Hematopoietic multipotent progenitor cell (in vitro differentiated cells): Measurements from ENCODE around the gene GAS2L2. TPM values are rescaled to one million over a fixed set of nuclear protein-coding genes. Genes with fewer than 3 reads are reported as not detected.
"Not testable (repeated sequence)": the region's sequence is repeated elsewhere in the genome, so short reads cannot be mapped to it uniquely, and the experiment has no call there.

Experiments used
- DNase-seq, 3 donors: peaks; one replicate each; pipeline ENCODE4 v3.0.0-alpha.2; 2011 to 2015; ENCODE audit warnings: low read depth in 2 of 3, low spot score in 2 of 3
- total RNA-seq: library from RNA; depleted of rRNA; stranded (reverse); fragments of >200 nt; gene quantifications from one replicate; pipeline ENCODE4 v1.2.3, GENCODE V29; 2012

Gene GAS2L2
- total RNA-seq, 1 donor = 0.54 TPM

DNA sequence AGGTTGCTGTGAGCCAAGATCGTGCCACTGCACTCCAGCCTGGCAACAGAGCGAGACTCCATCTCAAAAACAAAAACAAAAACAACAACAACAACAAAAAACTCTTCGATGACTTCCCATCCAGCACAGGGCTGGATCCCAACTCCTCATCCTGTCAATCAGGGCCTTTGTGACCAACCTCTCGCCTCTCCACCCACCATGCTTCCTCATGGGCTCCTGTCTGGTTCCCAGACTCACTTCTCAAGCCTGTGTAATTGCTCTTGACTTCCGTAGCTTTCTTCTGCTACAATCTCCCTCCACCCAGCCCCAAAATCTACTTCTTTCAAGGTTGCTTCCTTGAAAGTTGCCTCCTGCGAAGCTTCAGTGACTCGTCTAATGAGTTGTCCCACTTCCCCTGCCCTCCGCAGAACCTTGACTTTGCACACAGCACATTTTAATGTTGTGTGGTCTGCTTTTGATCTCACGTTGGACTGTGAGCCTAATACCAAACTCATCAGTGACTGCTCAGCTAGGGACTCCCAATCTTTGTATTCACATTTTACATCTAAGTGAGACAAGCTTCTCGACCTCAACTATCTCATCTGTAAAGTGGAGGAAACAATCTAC is 22.5 kb downstream of the GAS2L2 start:
- no peak for DNase-seq

DNA sequence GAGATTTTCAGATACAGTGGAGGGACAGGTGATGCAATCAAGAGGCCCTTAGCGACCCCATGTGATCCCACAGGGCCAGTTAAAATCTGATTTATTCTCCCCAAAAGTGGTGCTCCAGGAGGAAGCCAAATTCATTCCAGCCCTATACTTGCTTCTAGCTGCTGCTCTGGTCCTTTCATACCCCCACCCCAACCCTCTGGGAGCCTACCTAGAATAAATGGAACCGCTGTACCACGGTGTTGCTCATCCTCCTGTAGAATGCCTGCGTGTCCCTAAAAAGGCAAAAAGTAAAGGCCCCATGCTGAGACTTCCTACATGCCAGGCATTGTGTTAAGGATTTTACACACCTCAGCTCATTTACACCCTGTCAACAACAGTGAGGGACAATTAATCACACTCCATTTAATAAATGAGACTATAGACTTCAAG is 23.6 kb downstream of the GAS2L2 start:
- no peak for DNase-seq

DNA sequence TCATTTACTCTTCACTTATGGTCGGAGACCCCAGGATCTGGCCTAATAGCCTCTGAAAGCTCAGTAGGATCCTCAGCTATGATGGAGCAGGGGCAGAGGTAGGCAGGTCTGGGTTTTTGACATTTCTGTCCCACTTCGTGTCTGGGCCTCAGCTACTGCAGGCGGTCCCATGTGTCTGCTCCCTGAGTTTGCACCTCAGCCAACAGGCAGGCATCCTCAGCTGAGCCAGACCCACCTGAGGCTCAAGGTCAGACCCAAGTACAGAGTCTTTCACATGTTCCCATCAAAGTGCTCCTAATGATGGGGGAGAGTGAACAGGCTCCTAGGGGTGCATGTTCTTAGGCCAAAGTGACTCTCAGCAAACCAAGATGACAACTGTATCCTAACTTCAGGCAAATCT is 24.5 kb downstream of the GAS2L2 start:
- DNase-seq = no peak

DNA sequence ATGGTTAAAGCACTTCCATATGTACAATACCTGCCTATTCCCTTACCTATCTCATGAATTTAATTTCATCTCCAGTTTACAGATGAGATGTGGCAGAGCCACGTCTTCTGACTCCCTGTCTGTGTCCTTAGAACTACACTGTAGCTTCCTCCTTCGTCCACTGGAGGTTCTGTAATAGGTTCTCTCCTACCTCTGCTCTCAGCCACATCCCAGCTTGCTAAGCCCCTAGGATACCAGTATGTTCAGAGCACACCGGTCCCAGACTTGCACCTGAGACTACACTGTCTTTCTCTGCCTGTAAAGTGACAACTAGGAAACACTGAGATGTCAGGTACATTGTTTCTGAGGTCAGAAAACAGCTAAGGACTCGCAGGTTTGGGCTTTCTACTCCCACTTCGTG is 25.4 kb downstream of the GAS2L2 start:
- no peak for DNase-seq

DNA sequence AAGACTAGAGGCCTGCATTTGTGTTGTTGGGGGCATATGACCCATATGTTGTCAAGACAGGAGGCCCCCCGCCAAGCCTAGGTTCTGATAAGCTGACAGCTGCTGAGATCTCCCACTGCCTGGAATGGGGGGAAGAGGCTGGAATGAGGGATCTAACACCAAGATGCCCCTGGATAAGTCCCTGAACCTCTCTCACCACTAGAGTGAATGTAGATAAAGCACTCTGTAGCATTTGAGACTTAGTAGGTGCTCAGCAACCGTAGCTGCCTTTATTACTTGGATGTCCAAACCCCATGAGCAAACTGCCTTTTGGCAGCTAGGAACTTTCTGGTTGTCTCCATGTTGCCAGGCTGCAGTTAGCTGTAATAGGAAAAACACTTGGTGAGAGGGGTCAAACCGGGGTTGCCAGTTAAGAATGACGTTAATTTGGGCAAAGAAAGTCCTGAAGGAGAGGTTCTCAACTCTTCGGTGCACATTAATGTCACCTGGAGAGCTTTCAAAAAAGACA is 26.0 kb downstream of the GAS2L2 start:
- no peak for DNase-seq

DNA sequence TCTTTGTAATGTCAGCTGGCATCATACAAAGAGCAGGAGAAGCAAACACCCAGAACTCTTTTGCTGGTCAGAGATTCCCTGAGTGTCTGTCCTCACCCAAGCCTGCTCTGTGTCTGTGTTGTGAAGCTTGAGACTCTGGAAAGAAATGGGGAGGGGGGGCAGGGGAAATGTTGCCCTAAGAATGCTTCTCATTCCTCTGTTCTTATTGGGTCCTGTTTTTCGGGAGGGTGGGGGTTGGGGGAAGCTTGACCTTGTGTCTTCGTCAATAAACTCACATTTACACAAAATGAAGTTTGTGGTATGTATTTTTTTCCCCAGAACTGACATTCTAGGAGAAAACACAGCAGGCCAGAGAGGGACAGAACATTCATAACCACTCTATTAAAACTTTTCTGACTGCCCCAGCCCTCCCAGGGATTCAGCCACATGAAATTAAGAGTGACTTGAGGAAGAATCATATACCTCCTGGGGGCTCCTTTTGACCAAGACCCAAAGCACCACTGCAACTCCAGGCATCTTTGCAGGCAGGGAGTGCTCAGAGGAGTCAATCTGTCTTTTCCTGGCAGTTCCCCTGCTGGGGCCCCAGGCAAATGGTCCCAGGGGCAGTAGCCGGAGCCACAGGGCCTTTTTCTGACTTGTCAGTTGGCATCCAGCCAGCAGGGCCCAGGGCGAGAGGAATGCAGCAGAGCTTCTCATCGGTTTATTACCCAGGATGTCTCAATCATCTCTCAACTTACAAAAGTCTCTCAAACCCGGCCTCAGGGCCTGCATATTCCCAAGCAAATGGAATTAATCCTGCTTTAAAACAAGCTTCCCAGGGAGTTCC is 26.7 kb downstream of the GAS2L2 start:
- DNase-seq = no peak

DNA sequence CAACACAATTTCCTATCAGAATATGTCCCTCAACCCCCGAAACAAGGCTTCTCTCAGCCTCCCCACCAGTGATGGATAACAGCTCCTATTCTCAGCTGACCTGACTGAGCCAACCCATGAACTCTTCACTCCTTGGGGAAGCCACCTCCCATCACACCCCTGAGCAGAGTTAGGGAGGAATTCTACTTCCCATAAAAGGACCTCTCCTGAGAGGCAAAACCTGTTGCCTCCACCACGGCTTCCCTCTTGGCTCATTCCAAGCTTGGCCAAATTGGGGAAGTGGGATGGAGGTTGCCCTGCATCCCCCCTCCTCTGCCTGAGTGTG is 27.3 kb downstream of the GAS2L2 start:
- DNase-seq = no peak

DNA sequence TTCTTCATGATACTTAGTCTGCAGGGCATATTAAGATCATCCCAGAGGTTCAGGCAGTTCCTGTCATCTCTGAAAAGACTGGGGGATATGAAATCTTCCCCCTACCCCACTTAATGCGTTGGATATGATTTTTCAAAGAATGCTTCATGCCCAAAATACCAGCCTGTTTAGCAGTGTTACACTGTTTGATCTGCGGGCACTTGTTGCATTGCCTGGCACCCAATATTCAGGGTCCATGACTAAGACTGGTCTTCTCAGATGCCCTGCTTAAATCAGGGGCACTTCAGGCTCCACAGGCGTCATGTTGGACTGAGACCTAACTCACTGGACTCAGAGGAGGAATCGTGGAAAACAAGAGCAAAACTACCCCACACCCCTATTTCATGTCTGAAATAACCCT is 28.0 kb downstream of the GAS2L2 start:
- no peak for DNase-seq

DNA sequence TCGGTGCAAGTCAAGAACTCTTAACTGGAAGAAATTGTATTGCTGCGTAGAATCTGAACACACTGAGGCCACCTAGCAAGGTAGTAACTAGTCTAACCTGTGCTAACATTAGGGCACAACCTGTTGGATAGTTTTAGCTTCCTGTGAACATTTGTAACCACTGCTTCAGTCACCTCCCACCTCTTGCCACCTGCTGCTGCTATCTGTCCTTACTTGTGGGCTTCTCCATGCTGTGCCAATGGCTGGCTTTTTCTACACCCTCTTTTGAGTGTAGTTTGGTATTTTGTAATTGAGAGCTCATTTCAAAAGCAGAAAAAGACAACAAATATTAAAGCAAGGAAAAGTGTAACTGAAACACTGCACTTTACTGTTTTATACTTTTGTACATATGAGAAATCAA is 29.3 kb downstream of the GAS2L2 start:
- no peak for DNase-seq

DNA sequence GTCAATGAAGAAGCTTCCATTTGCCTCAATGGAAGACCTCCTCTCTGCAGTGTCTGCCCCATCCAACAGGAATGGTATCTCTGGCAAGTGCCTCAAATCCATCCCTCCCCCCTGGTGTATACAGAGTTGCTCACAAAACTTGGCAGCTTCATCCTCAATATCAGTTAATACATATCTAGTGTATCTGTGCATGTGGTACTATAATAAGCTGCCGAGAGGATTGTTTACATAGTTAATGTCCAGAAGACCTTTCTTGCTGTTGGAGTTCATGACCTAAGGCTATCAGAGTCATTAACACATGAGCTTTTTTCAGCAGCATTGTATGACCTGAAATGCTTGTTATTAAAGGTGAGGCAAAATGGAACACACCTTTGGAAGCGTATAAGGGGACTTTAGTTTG is 35.6 kb downstream of the GAS2L2 start:
- no peak for DNase-seq

DNA sequence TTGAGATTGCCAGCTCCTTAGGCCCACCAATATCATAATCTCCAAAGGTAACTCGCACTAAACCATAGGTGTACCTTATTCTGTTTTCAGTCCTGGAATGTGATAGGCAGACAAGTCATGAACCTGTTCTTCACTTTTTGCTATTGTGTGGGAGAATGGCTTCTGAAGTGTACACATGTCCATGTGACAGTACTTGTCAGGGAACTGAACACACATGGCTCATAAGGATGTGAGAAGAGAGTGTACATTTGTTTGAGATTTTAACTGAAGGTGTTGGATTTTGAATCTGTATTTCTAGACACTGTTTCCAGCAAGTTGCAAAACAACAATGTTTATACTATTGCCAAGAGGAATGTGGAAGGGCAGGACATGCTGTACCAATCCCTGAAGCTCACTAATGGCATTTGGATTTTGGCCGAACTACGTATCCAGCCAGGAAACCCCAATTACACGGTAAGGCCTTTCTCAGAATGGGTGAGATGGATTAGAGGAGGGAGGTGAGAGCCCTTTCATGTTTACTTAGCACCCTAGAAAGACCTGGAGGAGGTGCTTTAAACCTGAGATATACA is 36.1 kb downstream of the GAS2L2 start:
- no peak for DNase-seq

DNA sequence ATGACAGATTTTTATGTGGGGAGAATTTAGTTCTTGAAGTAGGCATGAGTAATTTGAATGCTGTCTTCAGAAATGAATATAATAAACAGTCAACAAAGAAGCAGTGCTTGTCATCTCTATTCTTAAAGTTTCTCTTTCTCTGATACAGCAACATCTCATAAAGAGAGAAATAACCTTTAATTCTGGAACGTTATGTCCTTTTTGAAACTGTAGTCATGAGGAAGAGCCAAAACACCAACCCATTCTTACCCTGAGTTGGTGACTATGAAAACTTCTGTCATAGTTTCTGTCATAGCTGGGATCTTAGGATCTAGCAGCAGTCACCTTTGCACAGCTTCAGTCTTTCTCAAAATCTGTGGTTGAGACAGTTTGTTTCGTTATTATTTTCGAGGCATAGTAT is 36.9 kb downstream of the GAS2L2 start:
- no peak for DNase-seq

DNA sequence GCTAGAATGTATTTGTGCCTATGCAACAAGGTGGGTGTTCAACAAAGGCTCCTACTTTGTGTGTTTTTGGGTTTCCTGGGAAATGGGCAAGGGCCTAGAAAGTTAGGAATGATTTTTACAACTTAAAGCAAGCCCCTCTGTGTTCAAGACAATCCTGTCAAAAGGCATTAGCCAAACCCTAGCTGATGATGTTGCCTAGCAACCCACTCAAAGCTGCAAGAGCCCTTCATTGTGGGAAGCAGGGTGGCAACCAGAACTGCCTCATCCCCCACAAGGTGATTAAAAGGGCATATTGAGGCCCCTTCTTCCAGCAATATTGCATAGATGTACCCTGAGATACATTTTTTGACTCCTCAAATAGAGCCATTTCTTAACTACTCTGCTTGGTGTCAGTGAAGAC is 37.6 kb downstream of the GAS2L2 start:
- no peak for DNase-seq

DNA sequence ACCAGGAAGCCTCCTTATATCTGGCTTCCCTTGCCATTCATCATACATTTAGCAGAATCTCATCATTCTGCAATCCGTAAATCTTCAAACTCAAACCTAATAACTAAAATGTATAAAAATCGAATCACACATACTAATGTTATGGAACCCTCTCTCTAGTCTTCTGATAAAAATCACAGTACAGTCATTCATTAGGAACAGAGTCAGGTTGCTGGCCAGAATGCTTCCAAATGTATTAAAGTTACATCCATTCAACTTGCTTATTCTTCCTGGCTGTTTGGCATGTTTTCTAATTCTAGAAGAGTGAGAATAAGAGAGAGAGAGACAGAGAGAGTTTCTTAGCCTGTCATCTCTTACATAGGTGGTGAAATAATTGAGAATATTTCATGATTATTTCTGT is 38.1 kb downstream of the GAS2L2 start:
- no peak for DNase-seq

DNA sequence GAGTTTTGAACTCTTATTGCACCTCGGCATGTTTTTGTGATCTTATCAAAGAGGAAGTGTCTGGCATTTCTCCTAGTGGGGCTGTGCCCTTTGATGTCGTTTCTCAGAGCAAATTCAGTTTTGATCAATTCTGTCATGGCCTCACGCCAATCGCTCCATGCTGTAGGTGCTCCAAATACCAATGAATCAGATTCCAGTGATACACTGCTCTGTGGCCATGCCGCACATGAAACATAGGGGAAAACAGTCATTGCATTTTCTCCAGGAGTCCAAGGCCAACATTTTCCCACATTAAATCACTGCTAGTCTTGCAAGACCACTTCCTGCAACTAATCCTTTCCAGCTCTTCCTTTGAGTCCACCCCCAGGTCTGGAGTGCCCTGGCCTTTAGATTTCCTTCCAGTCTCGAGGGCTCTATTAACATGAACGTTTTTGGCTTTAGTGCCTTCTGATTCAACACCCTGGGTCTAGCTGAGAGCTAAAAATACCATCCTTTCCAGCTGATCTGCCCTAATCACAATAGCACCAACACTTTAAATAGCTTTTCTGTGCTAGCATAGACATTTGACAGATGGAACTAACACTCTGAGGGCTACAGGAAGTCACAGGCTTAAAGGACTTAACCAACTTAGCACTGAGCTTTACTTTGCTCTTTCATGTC is 39.8 kb downstream of the GAS2L2 start:
- DNase-seq = peak in 1 of 3 donors; percentile 10

DNA sequence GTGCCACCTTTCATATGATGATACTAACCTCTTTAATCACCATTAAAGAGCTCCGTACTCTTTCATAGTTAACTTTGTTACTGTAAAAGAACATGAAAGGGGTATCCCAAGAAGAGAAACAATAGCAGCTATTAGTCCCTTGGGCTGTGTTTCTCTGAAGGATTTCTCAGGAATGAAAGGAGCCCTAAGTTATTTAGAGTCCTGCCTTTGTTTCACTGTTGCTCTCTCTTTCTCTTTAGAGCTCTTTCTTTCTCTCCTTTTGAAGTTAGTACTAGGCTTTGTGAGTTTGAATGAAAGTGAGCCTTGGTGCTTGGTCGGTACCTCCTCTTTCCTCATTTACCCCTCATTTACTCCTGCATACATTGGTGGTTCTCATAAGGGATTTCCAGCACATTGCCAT is 42.1 kb downstream of the GAS2L2 start:
- DNase-seq = no peak

DNA sequence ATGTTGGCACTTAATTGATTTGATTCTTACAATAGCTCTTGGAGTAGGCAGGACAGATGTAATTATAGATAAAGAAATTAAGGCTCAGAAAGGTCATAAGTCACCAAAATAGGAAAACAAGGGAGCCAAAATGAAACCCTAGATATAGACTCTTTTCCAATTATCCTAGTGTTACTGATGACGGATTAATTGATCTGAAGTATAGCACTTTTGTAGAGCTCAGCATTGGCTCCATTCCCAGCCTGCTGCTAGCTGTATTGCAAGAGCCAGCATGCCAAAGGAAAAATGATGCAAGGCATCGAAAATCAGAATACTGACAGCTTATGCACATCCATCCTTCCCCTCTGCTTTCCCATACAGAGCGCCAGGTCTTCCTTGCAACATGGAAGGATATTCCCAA is 43.2 kb downstream of the GAS2L2 start:
- no peak for DNase-seq

DNA sequence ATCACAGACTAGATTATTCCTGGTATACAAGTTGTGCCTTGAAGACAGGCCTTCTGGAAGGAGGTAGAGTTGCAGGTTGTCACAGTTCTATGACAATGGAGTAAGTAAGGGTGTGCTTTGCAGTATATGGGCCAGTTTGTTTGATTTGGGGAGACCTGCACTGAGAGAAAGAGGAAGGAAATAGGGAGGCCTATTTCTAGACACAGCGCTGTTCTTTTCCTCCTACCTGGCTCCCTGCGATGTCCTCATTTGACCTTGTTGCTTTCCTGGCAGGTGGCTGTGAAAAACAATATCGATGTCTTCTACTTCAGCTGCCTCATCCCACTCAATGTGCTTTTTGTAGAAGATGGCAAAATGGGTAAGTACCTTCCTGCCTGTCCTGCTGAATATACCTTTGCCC is 44.1 kb downstream of the GAS2L2 start:
- DNase-seq = peak in 1 of 3 donors; percentile 30

DNA sequence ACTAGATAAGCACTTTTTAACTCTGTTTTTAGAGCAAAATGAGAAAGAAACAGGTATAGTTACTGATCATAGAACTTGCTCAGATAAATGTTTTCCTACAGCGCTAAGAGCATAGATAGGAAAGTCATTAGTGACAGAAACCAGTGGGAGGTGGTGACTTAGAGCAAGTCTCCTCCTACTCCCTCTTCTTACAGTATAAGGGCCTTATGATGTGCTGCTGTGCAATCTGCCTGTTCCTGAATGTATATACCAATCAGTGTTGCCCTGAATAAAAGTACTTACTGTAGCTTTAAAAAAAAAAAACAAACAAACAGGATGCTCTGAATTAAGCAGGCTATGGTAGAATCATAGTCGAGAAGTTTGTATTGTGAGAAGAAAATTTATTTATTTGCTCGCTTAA is 44.9 kb downstream of the GAS2L2 start:
- no peak for DNase-seq

DNA sequence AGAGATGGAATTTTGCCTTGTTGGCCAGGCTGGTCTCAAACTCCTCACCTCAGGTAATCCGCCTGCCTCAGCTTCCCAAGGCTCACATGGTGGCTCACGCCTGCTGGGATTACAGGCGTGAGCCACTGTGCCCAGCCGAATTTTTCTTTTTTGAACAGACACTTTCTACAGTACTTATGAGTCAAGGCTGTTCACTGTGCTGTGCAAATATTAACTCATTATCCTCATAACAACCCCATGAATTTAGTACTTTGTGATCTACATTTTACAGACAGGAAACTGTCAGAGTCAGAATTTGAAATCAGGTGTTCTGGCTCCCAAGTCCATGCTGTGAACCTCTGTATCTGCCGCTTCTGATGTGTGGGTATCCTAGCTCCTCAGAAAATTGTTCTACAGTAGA is 47.3 kb downstream of the GAS2L2 start:
- DNase-seq = no peak

DNA sequence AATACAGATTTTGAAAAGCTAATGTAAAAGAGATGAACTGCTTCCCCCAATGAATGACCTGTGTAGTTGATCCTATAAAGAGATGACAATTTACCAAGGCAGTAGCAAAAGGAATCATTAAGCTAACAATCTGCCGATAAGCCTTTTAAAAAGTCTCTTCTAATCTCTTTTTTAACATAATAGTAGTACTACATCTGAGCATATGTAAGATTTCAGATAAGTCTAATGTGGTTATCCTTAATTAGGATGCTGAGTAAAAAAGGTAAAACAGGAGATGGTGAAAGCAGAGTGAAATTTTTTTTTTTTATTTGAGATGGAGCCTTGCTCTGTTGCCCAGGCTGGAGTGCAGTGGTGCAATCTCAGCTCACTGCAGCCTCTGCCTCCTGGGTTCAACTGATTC is 47.8 kb downstream of the GAS2L2 start:
- DNase-seq = no peak

DNA sequence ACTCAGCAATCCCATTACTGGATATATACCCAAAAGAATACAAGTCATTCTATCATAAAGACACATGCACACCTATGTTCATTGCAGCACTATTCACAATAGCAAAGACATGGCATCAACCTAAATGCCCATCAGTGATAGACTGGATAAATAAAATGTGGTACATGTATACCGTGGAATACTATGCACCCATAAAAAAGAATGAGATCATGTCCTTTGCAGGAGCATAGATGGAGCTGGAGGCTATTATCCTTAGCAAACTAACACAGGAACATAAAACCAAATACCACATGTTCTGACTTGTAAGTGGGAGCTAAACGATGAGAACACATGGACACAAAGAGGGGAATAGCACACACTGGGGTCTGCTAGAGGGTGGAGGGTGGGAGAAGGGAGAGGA is 49.7 kb downstream of the GAS2L2 start:
- not testable (repeated sequence) for DNase-seq
